ENCODE data around the gene TTC39B. TPM values are rescaled to one million over a fixed set of nuclear protein-coding genes. Genes with fewer than 3 reads are reported as not detected.

TTC39B gene
- total and polyA plus RNA-seq, 2 of the 8 experiments (the other 6 are each of a cell fraction or from before 2014, with no cell fraction given): 1.6 to 10.9 TPM

DNA sequence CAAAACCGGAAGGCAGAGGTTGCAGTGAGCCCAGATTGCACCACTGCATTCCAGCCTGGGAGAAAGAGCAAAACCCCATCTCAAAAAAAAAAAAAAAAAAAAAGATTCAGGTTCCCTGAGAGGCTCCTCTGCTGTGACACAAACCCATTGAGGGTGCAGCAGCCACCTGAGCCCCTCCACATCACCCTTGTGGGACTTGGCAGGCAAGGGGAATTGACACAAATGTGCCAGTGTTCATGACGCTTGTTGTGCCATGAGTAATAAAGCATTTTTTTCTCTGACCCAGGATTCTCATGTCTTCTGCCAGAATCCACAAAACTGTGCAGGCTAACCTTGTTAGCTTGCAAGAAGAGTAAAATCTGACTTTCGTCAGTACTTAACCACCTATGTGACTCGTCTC, 149.6 kb downstream of the TTC39B start:
- ChIA-PET CTCF (ENCODE audit: partially characterized antibody) (no interaction called here), POLR2A (ENCODE audit: partially characterized antibody) (no interaction called here)
- no peak overlapping the region for H3K18ac ChIP-seq (ENCODE audit: extremely low read depth, low read length)
- H4K8ac ChIP-seq (ENCODE audit: extremely low read depth, insufficient read depth, low read length): no peak overlapping the region
- no peak overlapping the region for H2BK15ac ChIP-seq (ENCODE audit: low read length)
- H3K9me3 ChIP-seq (ENCODE audit: insufficient read depth in 2 of 2, low read depth in 1 of 2, low read length in 1 of 2): no peaks in the 10 kb centered on the region
- H2AK5ac ChIP-seq (ENCODE audit: low read depth, low read length): no peak overlapping the region
- TF ChIP-seq ASH2L (IDR thresholded peaks at IDR 0.05; ENCODE audit: low read length): no peak
- TF ChIP-seq NANOG (IDR thresholded peaks at IDR 0.05; ENCODE audit: insufficient read depth, low read depth, low read length, poor library complexity, severe bottlenecking): no peak
- TF ChIP-seq, protein P1, sequence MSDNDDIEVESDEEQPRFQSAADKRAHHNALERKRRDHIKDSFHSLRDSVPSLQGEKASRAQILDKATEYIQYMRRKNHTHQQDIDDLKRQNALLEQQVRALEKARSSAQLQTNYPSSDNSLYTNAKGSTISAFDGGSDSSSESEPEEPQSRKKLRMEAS (IDR thresholded peaks at IDR 0.05): no peak
- no peak overlapping the region for H3K4me2 ChIP-seq (ENCODE audit: insufficient read depth in 1 of 2, low read depth in 2 of 2, low read length in 2 of 2)
- no peaks in the 10 kb centered on the region for H3K36me3 ChIP-seq (ENCODE audit: control insufficient read depth in 2 of 4, insufficient read depth in 4 of 4, low read length in 3 of 4)
- H3K79me2 ChIP-seq (ENCODE audit: control insufficient read depth in 1 of 2, insufficient read depth in 2 of 2, low read length in 2 of 2): no peaks in the 10 kb centered on the region
- no peaks in the 10 kb centered on the region for H4K20me1 ChIP-seq (replicated peaks in 1 of 2; ENCODE audit: control insufficient read depth in 1 of 2, insufficient read depth in 2 of 2, low read length in 2 of 2)
- FAIRE-seq (no peak), DNase-seq (ENCODE audit: low read depth in 1 of 2, low spot score in 2 of 2) (no peak)
- no peak overlapping the region for H4K91ac ChIP-seq (replicated peaks; ENCODE audit: insufficient read length, low read length)
- 85% methylated on average over 4 of the region's 4 CpGs; no CpG with 5 or more reads in 1 of the 2 experiments for WGBS, 2 experiments (ENCODE audit: extremely low coverage in 1 of 2, insufficient coverage in 1 of 2, insufficient read length in 1 of 2, insufficient replicate concordance in 2 of 2, low coverage in 1 of 2, low lambda C conversion rate in 2 of 2, missing lambda C conversion rate in 1 of 2)
- H3K4ac ChIP-seq (replicated peaks; ENCODE audit: insufficient read length, low read depth, low read length): no peak overlapping the region
- no peak overlapping the region for H3K14ac ChIP-seq (ENCODE audit: insufficient read length)
- H3K27ac ChIP-seq (ENCODE audit: low read depth, low read length): no peak overlapping the region
- H2BK12ac ChIP-seq (ENCODE audit: low read depth, low read length): no peak overlapping the region
- H2BK120ac ChIP-seq (replicated peaks; ENCODE audit: low read depth, low read length): no peak overlapping the region
- no peaks in the 10 kb centered on the region for H3K79me1 ChIP-seq (ENCODE audit: low read depth, low read length)
- H2AFZ ChIP-seq (ENCODE audit: low read length): no peak overlapping the region
- no peak overlapping the region for H3K9ac ChIP-seq (replicated peaks in 1 of 4; ENCODE audit: extremely low read depth in 1 of 4, low read depth in 3 of 4, low read length in 3 of 4)
- H3K4me1 ChIP-seq (replicated peaks in 1 of 4; ENCODE audit: control insufficient read depth in 3 of 4, insufficient read depth in 4 of 4, low read length in 3 of 4): 0 out of 7 replicates have a peak, but pooled peaks cover 0 to 2% (median 0%) of the 10 kb centered on the region in 4 experiments
- H3K4me3 ChIP-seq (ENCODE audit: extremely low read depth in 1 of 4, insufficient read depth in 2 of 4, low read depth in 3 of 4, low read length in 4 of 4): no peak overlapping the region
- no peaks in the 10 kb centered on the region for H3K27me3 ChIP-seq (replicated peaks in 1 of 4; ENCODE audit: control insufficient read depth in 3 of 4, extremely low read depth in 1 of 4, insufficient read depth in 3 of 4, low read length in 3 of 4)
- H3K23me2 ChIP-seq (ENCODE audit: low read depth, low read length): no peaks in the 10 kb centered on the region
- H4K5ac ChIP-seq (ENCODE audit: insufficient read length, low read depth, low read length): no peak overlapping the region
- H3K23ac ChIP-seq (ENCODE audit: insufficient read length): no peak overlapping the region
- H3K56ac ChIP-seq (replicated peaks; ENCODE audit: insufficient read length, low read depth, low read length): no peak overlapping the region
- no peak overlapping the region for H2BK5ac ChIP-seq (ENCODE audit: low read depth, low read length)
- H2BK20ac ChIP-seq (ENCODE audit: low read length): no peak overlapping the region

All from H1 (cell line).